Pancreas (tissue), 10 donors: Measurements from ENCODE around the gene IL2RA. TPM values are rescaled to one million over a fixed set of nuclear protein-coding genes. Genes with fewer than 3 reads are reported as not detected.
"Not testable (repeated sequence)": the region's sequence is repeated elsewhere in the genome, so short reads cannot be mapped to it uniquely, and the experiment has no call there.

Experiments used
- ATAC-seq, 4 donors: fragments of 200-7000 bp; cut with Tn5 transposase; one replicate each; pipeline versions ENCODE4 v1.8.0 to v1.9.1; 2020; ENCODE audit warnings: mild to moderate bottlenecking in 4 of 4, moderate library complexity in 4 of 4
- DNase-seq, 6 donors: peaks; one replicate each; pipeline ENCODE4 v3.0.0-alpha.2; 2020
- FAIRE-seq: peaks from 2 replicates; lab custom pipeline; 2012; peaks lifted over from hg19 to GRCh38; lab: Jason Lieb, UNC
- H3K27ac ChIP-seq, 4 donors: fragments of 200-600 bp; sonication (generic); 1 replicate in 3 of 4; 2 replicates in 1 of 4; pipeline versions ENCODE4 v1.5.0 to v1.8.0; 2020
- H3K27me3 ChIP-seq, 4 donors: fragments of 200-600 bp; one replicate each; pipeline ENCODE4 v1.8.0; 2021
- H3K36me3 ChIP-seq, 3 donors: fragments of 200-600 bp; sonication (generic) in 1 of 3; one replicate each; pipeline versions ENCODE4 v1.5.0 to v1.8.0; 2020 to 2021
- H3K4me1 ChIP-seq, 3 donors: fragments of 200-600 bp; one replicate each; pipeline ENCODE4 v1.8.0; 2021
- H3K4me3 ChIP-seq, 4 donors: fragments of 200-600 bp; sonication (generic) in 2 of 4; one replicate each; pipeline versions ENCODE4 v1.5.0 to v1.8.0; 2020 to 2021
- H3K9me3 ChIP-seq, 4 donors: fragments of 200-600 bp; one replicate each; pipeline ENCODE4 v1.8.0; 2021
- CTCF ChIP-seq, 4 donors: fragments of 200-600 bp; sonication (generic) in 3 of 4; IDR thresholded peaks; one replicate each; pipeline versions ENCODE4 v1.5.0 to v1.8.0; 2021; ENCODE audit warnings: antibody characterized with exemption in 4 of 4
- WGBS, 2 donors: extraction: QIAGEN DNeasy Blood & Tissue Kit; methylation state at CpG; one replicate each; pipeline ENCODE4 v1.1.7; 2013; 5-methylcytosine and 5-hydroxymethylcytosine counted together
- intact Hi-C, 3 donors: fragments of 100-400 bp; cut with DNase I; formaldehyde crosslinking; loops; one replicate each; pipeline versions ENCODE4 v1.11.1 to v1.14.2; 2022
- polyA plus RNA-seq, 2 donors: library from polyadenylated mRNA; stranded (reverse); fragments of 200-250 nt; gene quantifications; one replicate each; pipeline ENCODE4 v1.2.3, GENCODE V29; 2013
- total RNA-seq, 6 donors: library from RNA; stranded (reverse); fragmentation: NEBNext Ultra II Directional in 4 of 6; extraction: Animal tissue kit (Norgen Biotek cat#: 25700) in 4 of 6; gene quantifications; one replicate each; pipeline versions ENCODE4 v1.2.1 to v1.2.4, GENCODE V29; 2021 to 2023
- donor health status: healthy with polysubstance abuse.
- donor health status: DM: no; HTN: no; CAD: no; lungs with moderate emphysema.
- donor health status: DM: no; HTN: no; CAD: no.
- donor health status: control.
- donor health status: control.
- donor health status: Bipolar disorder and iron deficiency.
- donor health status: DM: yes; HTN: yes; CAD: no.
- donor health status: DM: no; HTN: no; CAD: no.
- donor health status: DM: no; HTN: no; CAD: no.
- donor health status: DM: yes; HTN: yes; CAD: no.

IL2RA gene
- total and polyA plus RNA-seq, 8 donors, result 0.11 to 1.1 (median 0.26) TPM; not detected in 2

- WGBS, 2 donors, result 72 to 77% methylated on average over 7 of the region's 7 CpGs
- FAIRE-seq, result no peak
These were observed 18.1 kb downstream of the IL2RA start for GRCh38 chr10:6044060-6044459.

GRCh38 chr10:6043377-6043776 is 18.8 kb downstream of the IL2RA start:
- H3K4me3 ChIP-seq, H3K27ac ChIP-seq, ATAC-seq, H3K4me1 ChIP-seq, H3K9me3 ChIP-seq, DNase-seq, FAIRE-seq, H3K27me3 ChIP-seq, intact Hi-C loops, H3K36me3 ChIP-seq: not testable (repeated sequence)
- WGBS, 2 donors, result 76 to 83% methylated on average over 6 of the region's 6 CpGs

More at GRCh38 chr10:6044060-6044459, 18.1 kb downstream of the IL2RA start:
- no peak for TF ChIP-seq CTCF (IDR thresholded peaks at IDR 0.05)
- no peaks in the 10 kb centered on the region for H3K9me3 ChIP-seq
- no peak for DNase-seq
- no peaks in the 10 kb centered on the region for H3K27me3 ChIP-seq
- H3K4me1 ChIP-seq, result no peaks in the 10 kb centered on the region
- no peak overlapping the region for H3K4me3 ChIP-seq
- H3K27ac ChIP-seq, result no peak overlapping the region
- no peak for ATAC-seq
- H3K36me3 ChIP-seq, result no peaks in the 10 kb centered on the region
- intact Hi-C loops, result no loop called here

- TF ChIP-seq CTCF (IDR thresholded peaks at IDR 0.05), result no peak
- FAIRE-seq, result no peak
- intact Hi-C loops, result no loop called here
These were observed 22.0 kb downstream of the IL2RA start for GRCh38 chr10:6040205-6040604.

GRCh38 chr10:6039711-6040110 is 22.5 kb downstream of the IL2RA start:
- intact Hi-C loops, result no loop called here
- no peak overlapping the region for H3K4me3 ChIP-seq
- 81 to 82% methylated on average over 4 of the region's 4 CpGs for WGBS, 2 donors
- no peaks in the 10 kb centered on the region for H3K4me1 ChIP-seq
- FAIRE-seq, result no peak
- TF ChIP-seq CTCF (IDR thresholded peaks at IDR 0.05), result no peak
- H3K27ac ChIP-seq, result no peak overlapping the region
- ATAC-seq, result no peak
- H3K27me3 ChIP-seq, result no peaks in the 10 kb centered on the region
- H3K36me3 ChIP-seq, result no peaks in the 10 kb centered on the region
- H3K9me3 ChIP-seq, result no peaks in the 10 kb centered on the region
- no peak for DNase-seq

More at GRCh38 chr10:6040205-6040604, 22.0 kb downstream of the IL2RA start:
- Histone ChIP-seq H3K27me3 (no peaks in the 10 kb centered on the region), H3K27ac (no peak overlapping the region), H3K4me1 (no peaks in the 10 kb centered on the region), H3K4me3 (no peak overlapping the region), H3K36me3 (no peaks in the 10 kb centered on the region), H3K9me3 (no peaks in the 10 kb centered on the region)
- DNase-seq (no peak), ATAC-seq (no peak)
- 71 to 86% methylated on average over 5 of the region's 5 CpGs for WGBS, 2 donors

GRCh38 chr10:6038071-6038631 is 24.0 kb downstream of the IL2RA start:
- Histone ChIP-seq H3K36me3 (no peaks in the 10 kb centered on the region), H3K9me3 (no peaks in the 10 kb centered on the region), H3K4me3 (no peak overlapping the region), H3K27me3 (no peaks in the 10 kb centered on the region), H3K4me1 (no peaks in the 10 kb centered on the region), H3K27ac (no peak overlapping the region)
- ATAC-seq (no peak), DNase-seq (no peak), FAIRE-seq (no peak)
- intact Hi-C loops, result no loop called here
- WGBS, 2 donors, result 86 to 92% methylated on average over 2 of the region's 2 CpGs
- no peak for TF ChIP-seq CTCF (IDR thresholded peaks at IDR 0.05)
